Skeletal muscle cell (primary cell): ENCODE results near the gene SETBP1.
A peak's percentile ranks its signal among the peaks of the same experiment; 100 is the strongest.

Experiments used
- DNase-seq: peaks from one replicate; pipeline ENCODE4 v3.0.0-alpha.2; 2010; ENCODE audit warnings: low read depth
- H3K4me3 ChIP-seq: 2 replicates; pipeline ENCODE4 v1.5.1; 2011; ENCODE audit warnings: low read depth, mild to moderate bottlenecking, control low read depth, low read length, moderate library complexity

The SETBP1 gene

GRCh38 chr18:44744161-44745121 lies 63.8 kb downstream of the SETBP1 start:
- no peak overlapping the region for H3K4me3 ChIP-seq
- DNase-seq = no peak

- no peak overlapping the region for H3K4me3 ChIP-seq
- no peak for DNase-seq
Observed at GRCh38 chr18:44747157-44747556, 66.5 kb downstream of the SETBP1 start.

GRCh38 chr18:44748582-44748981 lies 67.9 kb downstream of the SETBP1 start:
- H3K4me3 ChIP-seq = no peak overlapping the region

GRCh38 chr18:44750774-44751173 lies 70.1 kb downstream of the SETBP1 start:
- no peak overlapping the region for H3K4me3 ChIP-seq
- no peak for DNase-seq

More at GRCh38 chr18:44748582-44748981, 67.9 kb downstream of the SETBP1 start:
- no peak for DNase-seq

GRCh38 chr18:44754567-44754966 lies 73.9 kb downstream of the SETBP1 start:
- no peak overlapping the region for H3K4me3 ChIP-seq
- no peak for DNase-seq

- DNase-seq = no peak
- no peak overlapping the region for H3K4me3 ChIP-seq
Observed at GRCh38 chr18:44758861-44759631, 78.4 kb downstream of the SETBP1 start.

- DNase-seq = no peak
- no peak overlapping the region for H3K4me3 ChIP-seq
Observed at GRCh38 chr18:44759925-44760342, 79.2 kb downstream of the SETBP1 start.

- no peak for DNase-seq
- no peak overlapping the region for H3K4me3 ChIP-seq
Observed at GRCh38 chr18:44761812-44762211, 81.1 kb downstream of the SETBP1 start.

GRCh38 chr18:44763327-44763726 lies 82.6 kb downstream of the SETBP1 start:
- no peak for DNase-seq
- H3K4me3 ChIP-seq = no peak overlapping the region

GRCh38 chr18:44764863-44765262 lies 84.2 kb downstream of the SETBP1 start:
- no peak overlapping the region for H3K4me3 ChIP-seq
- DNase-seq = no peak

GRCh38 chr18:44765456-44765855 lies 84.8 kb downstream of the SETBP1 start:
- no peak for DNase-seq
- no peak overlapping the region for H3K4me3 ChIP-seq

GRCh38 chr18:44766450-44766849 lies 85.8 kb downstream of the SETBP1 start:
- no peak for DNase-seq
- H3K4me3 ChIP-seq = no peak overlapping the region

GRCh38 chr18:44767807-44768206 lies 87.1 kb downstream of the SETBP1 start:
- H3K4me3 ChIP-seq = no peak overlapping the region
- DNase-seq = no peak

GRCh38 chr18:44770641-44771040 lies 90.0 kb downstream of the SETBP1 start:
- no peak for DNase-seq
- no peak overlapping the region for H3K4me3 ChIP-seq

- no peak for DNase-seq
- H3K4me3 ChIP-seq = no peak overlapping the region
Observed at GRCh38 chr18:44771572-44771955, 90.9 kb downstream of the SETBP1 start.

- H3K4me3 ChIP-seq = no peak overlapping the region
- DNase-seq = peak; percentile 25
Observed at GRCh38 chr18:44771956-44772917, 91.5 kb downstream of the SETBP1 start.

- DNase-seq = no peak
- no peak overlapping the region for H3K4me3 ChIP-seq
Observed at GRCh38 chr18:44773640-44774155, 93.0 kb downstream of the SETBP1 start.

GRCh38 chr18:44774191-44774590 lies 93.5 kb downstream of the SETBP1 start:
- DNase-seq = no peak
- no peak overlapping the region for H3K4me3 ChIP-seq
